PFSK-1 (cell line): ENCODE results near the gene CHST3.

ENCODE experiments used
- POLR2AphosphoS5 ChIP-seq: IDR thresholded peaks from 2 replicates; pipeline ENCODE4 v1.6.1; 2012; ENCODE audit warnings: low read depth, mild to moderate bottlenecking, control low read depth, low read length, moderate library complexity
- TAF1 ChIP-seq: IDR thresholded peaks from 2 replicates; pipeline ENCODE4 v1.6.1; 2012; ENCODE audit warnings: low read length, control low read depth, borderline replicate concordance; ENCODE audit not compliant: insufficient read depth

GRCh38 chr10:71939861-71940474 lies 24.2 kb upstream of the CHST3 start:
- TF ChIP-seq POLR2AphosphoS5 (no peak), TAF1 (no peak)
